Activated CD8-positive, alpha-beta memory T cell treated with anti-CD3 and anti-CD28 coated beads for 48 hours (primary cell): ENCODE results near the gene GOPC.

Experiments used
- DNase-seq, 3 experiments: peaks; one replicate each; pipeline ENCODE4 v3.0.0-alpha.2; 2020; ENCODE audit warnings: low read depth in 2 of 3, low spot score in 2 of 3

GOPC gene

DNA sequence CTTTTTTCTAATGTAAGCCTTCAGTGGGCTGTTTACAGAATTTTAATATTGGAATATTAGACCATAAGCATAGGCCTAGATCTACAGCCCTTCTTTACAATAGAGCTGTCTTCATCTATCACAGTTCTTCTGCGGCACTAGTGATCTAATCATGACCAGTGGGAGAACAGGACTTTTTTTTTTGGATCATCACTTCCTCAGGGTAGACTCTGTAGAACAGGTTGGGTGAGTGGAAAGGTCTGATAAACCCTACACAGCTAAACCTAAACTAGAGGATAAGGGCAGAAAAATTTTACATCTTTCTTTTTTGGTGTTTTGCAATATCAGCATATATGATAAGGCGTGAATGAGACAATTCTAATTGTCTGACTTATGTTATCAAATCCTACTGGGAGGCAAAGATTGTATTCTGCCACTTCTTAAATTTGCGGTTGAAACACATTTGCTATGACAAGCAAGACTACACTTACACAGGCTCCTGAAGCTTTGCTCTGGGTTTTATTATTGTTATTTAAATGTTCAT, 52.2 kb downstream of the GOPC start:
- DNase-seq, result no peak

DNA sequence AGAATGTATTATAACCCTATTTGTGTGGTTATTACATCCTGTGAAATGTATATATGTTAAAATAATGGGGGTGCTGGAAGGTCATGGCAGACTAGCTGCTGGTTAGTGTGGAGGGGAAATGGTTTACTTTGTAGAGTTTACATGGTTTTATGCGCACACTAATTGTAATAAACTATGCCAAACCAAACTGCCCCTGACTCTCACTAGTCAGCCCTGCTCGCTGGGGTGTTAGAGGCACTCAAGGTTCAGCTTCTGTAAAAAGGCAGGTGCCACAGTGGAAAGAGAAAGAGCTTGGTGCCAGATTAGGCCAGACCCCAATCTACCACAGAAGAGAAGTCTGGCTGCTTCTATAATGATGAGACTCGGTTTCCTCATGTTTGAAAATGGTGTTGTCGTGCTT, 52.7 kb downstream of the GOPC start:
- DNase-seq, result no peak

DNA sequence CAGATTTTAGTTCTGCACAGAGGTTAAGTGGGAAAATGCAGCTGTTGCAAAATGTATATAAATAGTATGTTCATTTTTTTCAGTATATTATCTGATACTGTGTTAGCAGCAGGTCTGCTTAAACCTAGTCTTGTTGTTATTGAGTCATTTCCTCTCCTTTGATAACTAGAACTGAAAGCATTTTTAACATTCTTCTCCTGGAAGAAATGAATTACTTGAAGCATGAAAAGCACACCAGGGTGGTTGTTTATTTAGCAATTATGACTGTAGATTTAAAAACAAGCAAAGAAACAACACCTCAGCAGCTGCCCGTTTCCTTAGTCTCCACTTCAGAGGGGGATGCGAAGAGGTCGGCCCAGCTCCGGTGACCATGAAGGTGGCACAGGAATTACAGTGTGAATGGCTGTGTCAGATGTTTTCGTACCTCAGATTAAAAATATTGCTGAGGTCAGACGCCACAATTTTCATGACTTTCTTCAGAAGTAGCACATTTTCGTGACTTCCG, 53.5 kb downstream of the GOPC start:
- no peak for DNase-seq

GRCh38 chr6:117547688-117548621, 54.4 kb downstream of the GOPC start:
- peak in 2 of 3 experiments; percentile 11 to 19 for DNase-seq

DNA sequence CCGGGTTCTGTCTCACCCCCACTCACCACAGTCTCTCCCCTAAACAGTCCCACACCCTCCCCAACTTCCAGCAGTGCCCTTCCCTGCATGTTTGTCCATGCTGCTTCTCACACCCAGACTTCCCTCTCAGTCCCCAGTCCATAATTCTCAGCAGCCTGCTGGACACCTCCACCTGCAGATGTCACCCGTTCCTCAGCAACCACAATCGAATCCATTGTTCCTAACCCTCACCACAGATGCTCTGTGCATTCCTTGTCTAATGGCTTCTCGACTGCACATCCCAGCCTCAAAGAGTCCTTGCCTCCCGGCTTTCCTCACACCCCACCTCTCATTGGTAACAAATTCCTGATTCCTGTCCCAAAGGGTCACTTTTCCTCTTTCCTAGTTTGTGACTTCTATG, 55.6 kb downstream of the GOPC start:
- DNase-seq, result no peak

GRCh38 chr6:117545161-117545595, 57.1 kb downstream of the GOPC start:
- DNase-seq, result no peak

DNA sequence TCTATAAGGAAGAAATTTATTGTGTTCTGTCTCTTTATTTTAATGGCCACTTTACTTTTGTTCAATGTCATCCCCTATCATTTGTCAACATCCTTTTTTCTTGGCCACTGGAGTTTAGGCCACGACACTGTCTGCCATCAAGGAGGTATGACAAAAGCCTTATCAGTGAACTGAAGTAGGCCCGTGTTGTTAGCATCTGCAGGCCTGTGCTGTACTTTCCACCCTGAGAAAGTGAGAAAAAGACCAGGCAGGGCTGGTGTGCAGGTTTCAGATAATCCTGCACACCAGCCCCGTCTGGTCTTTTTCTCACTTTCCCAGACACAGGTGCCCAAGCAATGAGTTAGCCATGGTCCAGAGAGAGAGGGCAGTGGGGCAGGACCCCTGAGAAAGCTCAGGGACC, 57.6 kb downstream of the GOPC start:
- DNase-seq, result no peak

DNA sequence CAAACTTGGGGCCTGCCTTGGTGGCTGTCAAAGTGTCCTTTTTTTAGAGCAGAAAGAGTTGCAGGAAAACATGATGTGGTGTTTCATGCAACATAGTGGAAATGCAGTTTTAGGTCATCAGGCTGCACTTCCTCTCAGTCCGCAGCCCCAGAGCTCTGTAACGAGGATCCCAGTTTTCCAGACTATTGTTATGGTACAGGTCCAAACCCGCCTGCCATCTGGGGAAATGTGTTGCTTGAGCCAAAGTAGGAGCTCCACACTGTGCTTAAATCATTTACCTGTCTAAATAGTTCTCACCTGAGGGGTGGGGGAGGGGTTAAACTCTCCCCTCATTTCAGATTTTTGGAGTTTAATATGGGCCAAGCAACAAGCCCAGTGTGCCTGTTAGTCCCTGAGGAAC, 59.8 kb downstream of the GOPC start:
- no peak for DNase-seq

- DNase-seq, result no peak
These were observed 61.6 kb downstream of the GOPC start for GRCh38 chr6:117540670-117541069.

- no peak for DNase-seq
These were observed 63.7 kb downstream of the GOPC start for GRCh38 chr6:117538615-117539014.

- no peak for DNase-seq
These were observed 66.0 kb downstream of the GOPC start for GRCh38 chr6:117536317-117536716.

- DNase-seq, result no peak
These were observed 67.3 kb downstream of the GOPC start for GRCh38 chr6:117534974-117535373.

GRCh38 chr6:117533775-117534174, 68.5 kb downstream of the GOPC start:
- no peak for DNase-seq

DNA sequence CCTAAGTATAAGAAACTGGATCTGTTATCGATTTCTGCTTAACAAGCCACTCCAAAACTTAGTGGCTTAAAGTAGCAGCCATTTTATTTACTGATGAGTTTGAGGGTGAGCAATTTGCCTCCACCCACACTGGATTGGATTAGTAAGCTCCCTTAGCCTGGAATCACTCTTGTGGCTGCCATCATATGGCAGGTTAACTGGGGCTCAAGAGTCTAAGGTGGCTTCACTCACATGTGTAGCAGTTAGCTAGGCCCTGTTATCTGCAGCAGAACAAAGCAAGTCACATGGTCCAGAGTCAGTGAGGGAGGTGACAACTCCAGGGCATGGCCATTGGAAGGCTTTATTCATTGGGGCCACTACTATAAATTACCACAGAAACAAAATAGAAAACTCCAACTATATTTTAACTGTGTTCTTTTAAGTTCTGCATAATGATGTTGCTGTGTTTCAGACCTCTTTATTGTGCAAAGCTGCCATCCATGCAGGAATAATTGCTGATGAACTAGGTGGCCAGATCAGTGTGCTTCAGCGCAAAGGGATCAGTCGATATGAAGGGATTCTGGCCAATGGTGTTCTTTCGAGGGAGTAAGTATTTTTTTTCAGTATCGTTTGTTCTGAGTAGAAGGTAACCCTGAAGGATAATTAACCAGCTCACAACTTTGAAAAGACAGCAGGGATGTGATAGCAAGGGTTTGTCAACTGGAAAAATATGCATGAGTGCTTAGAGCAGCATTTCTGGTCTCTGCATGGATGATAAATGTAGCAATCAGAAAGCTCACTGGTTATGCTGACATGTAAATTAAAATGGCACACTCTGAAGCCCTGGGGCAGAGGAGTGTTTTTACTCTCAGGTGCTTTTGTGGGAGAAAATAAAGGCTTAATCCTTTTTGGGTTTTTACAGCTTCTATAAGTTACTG, 70.2 kb downstream of the GOPC start:
- DNase-seq, result no peak

DNA sequence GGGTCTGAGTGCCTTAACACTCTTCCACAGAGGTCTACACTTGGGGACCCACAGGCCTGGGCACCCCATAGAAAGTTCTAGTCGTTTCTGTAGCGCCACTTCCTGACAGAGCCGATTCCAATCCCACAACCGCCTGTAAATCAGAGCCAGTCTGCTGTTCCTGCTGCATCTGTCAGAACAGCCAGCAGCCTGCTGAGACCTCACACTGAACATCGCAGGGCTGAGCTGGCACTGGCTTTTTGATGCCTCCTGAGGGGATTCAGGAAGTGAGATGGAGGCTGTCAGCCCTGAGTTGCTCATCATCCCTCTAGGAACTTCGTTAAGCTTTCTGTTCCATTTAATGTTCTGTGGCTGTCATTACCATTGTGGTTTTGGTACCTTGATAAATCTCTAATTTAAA, 71.0 kb downstream of the GOPC start:
- no peak for DNase-seq

- DNase-seq, result no peak
These were observed 71.7 kb downstream of the GOPC start for GRCh38 chr6:117530467-117531242.

- DNase-seq, result no peak
These were observed 76.7 kb downstream of the GOPC start for GRCh38 chr6:117525607-117526006.

DNA sequence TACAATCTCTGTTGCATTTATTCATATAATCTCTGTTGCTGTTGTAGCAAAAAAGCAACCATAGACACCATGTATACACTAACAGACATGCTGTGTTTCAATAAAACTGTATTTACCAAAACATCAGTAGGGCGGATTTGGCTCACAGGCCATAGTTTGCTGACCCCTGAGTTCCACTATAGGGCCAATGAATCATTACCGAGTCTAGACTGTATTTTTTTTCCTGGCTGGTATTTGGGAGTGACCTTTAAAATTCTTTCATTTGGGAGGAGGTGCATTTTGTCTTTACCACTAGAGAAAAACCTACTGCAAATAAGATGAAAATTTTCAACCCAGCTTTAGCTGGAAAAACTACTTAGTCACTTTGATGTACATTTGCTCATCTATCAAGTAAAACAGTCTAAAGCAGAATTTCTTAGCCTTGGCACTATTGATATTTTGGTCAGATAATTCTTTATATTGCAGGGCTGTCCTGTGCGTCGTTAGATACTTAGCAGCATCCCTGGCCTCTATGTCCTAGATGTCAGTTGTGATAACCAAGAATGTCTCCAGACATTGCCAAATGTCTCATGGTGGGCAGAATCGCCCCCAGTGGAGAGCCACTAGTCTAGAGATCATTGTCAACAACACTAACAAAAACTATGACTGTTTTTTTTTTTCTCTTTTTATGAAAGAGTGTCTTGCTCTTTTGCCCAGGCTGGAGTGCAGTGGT, 80.4 kb downstream of the GOPC start:
- DNase-seq, result no peak

GRCh38 chr6:117520603-117521395, 81.5 kb downstream of the GOPC start:
- no peak for DNase-seq
